Nephron (organoid): ENCODE measurements around the gene PRR35.

Experiments
- H3K27ac Mint-ChIP-seq, 3 experiments: 2 replicates each; pipeline ENCODE4 v1.8.0; 2020; ENCODE audit warnings: mixed read lengths in 3 of 3, mild to moderate bottlenecking in 2 of 3, moderate library complexity in 1 of 3
- H3K27me3 Mint-ChIP-seq: 2 replicates; pipeline ENCODE4 v1.8.0; 2021; ENCODE audit warnings: low read depth, mild to moderate bottlenecking, moderate library complexity, mixed read lengths
- H3K36me3 Mint-ChIP-seq: 2 replicates; pipeline ENCODE4 v1.8.0; 2020; ENCODE audit warnings: low read depth, mixed read lengths
- H3K4me1 Mint-ChIP-seq: 2 replicates; pipeline ENCODE4 v1.8.0; 2020; ENCODE audit warnings: mixed read lengths
- H3K4me3 Mint-ChIP-seq, 3 experiments: 2 replicates each; pipeline ENCODE4 v1.8.0; 2020; ENCODE audit warnings: mild to moderate bottlenecking in 3 of 3, mixed read lengths in 3 of 3, moderate library complexity in 2 of 3
- H3K9me3 Mint-ChIP-seq: 2 replicates; pipeline ENCODE4 v1.8.0; 2020; ENCODE audit warnings: mixed read lengths
- TF ChIP-seq, protein P1 (sequence below), 3 experiments: fragments of 200-600 bp; sonication (generic); IDR thresholded peaks; one replicate each; pipeline ENCODE4 v1.5.0; 2021; ENCODE audit warnings: antibody characterized with exemption in 3 of 3; ENCODE audit not compliant: unreplicated experiment in 3 of 3

The PRR35 gene

DNA sequence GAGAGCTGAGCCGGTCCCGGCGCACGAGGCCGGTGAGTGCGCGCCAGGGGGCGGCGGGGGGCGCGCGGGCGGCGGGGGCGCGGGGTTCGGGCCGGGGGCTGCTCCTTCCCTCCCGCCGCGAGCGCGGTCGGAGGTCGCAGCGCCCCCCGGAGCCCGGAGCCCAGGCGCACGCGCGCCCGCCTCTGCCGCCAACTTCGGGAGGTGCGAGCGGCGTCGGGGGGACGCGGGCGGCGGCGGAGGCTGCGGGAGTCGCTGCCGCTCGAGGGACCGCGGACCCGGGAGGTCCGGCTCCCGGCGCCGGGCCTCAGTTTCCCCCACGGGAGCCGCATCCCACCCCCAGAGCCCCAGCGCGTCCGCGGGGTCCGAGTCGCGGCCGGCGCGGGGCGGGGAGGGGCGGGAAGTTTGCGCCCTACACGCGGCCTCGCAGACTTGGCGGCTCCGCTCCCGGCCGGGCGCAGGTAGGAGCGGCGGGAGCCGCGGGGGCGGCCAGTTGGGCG lies at the start of gene PRR35:
TSS of gene PRR35 (plus strand) at position 191 of the 497 bp plus-strand sequence. CDS start 2,901 bp downstream, outside the sequence.
- Mint-ChIP-seq H3K9me3 (no peaks in the 10 kb centered on the region), H3K27ac (no peak within 1 kb of the TSS), H3K27me3 (peaks cover 37% of the 10 kb centered on the region), H3K36me3 (no peaks in the 10 kb centered on the region), H3K4me1 (peaks cover 8% of the 10 kb centered on the region), H3K4me3 (peak within 1 kb of the TSS in 2 of 3 experiments; percentile 28 to 74)
- TF ChIP-seq, protein P1, sequence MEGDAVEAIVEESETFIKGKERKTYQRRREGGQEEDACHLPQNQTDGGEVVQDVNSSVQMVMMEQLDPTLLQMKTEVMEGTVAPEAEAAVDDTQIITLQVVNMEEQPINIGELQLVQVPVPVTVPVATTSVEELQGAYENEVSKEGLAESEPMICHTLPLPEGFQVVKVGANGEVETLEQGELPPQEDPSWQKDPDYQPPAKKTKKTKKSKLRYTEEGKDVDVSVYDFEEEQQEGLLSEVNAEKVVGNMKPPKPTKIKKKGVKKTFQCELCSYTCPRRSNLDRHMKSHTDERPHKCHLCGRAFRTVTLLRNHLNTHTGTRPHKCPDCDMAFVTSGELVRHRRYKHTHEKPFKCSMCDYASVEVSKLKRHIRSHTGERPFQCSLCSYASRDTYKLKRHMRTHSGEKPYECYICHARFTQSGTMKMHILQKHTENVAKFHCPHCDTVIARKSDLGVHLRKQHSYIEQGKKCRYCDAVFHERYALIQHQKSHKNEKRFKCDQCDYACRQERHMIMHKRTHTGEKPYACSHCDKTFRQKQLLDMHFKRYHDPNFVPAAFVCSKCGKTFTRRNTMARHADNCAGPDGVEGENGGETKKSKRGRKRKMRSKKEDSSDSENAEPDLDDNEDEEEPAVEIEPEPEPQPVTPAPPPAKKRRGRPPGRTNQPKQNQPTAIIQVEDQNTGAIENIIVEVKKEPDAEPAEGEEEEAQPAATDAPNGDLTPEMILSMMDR (IDR thresholded peaks at IDR 0.05; ENCODE audit: unreplicated experiment in 3 of 3) = no peak

DNA sequence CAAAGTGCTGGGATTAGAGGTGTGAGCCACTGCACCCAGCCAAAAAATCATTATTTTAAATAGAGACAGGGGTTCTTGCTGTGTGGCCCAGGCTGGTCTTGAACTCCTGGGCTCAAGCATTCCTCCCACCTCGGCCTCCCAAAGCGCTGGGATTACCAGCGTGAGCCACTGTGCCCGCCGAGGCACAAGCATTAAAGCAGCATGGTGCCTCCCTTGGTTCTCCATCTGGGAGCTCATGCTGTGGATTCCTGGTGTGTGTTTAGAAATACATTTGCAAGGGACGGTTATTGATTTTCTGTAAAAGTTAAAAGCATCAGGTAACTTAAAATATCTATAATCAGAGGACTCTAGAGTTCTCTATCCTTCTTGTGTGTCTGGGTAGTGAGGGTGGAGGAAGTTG lies 47.4 kb upstream of the PRR35 start:
- peak overlapping the region in 1 of 3 experiments; percentile 16 for H3K27ac Mint-ChIP-seq
- H3K4me3 Mint-ChIP-seq = no peak overlapping the region
- H3K9me3 Mint-ChIP-seq = no peaks in the 10 kb centered on the region
- no peaks in the 10 kb centered on the region for H3K27me3 Mint-ChIP-seq
- TF ChIP-seq, protein P1 (IDR thresholded peaks at IDR 0.05; ENCODE audit: unreplicated experiment in 3 of 3) = no peak
- H3K4me1 Mint-ChIP-seq = peaks cover 8% of the 10 kb centered on the region
- peaks cover 45% of the 10 kb centered on the region for H3K36me3 Mint-ChIP-seq

DNA sequence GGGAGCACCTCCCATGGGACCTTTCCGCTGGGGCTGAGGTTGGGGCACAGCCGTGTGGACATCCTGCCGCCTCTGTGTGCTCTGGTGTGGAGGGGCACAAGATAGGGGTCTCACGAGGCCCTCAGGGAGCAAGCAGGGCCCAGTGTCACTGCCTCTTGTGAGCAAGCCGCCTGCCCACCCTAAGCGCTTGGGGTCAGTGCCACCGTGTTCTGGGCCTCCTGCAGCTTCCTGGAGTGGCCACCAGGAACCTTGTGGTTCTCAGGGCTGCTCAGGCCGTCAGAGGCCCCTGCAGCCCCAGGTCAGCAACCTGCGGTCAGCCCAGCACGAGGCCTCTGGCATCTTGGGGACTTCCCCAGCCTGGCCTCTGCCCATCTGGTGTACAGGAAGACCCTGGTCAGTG lies 46.2 kb upstream of the PRR35 start:
- TF ChIP-seq, protein P1 (IDR thresholded peaks at IDR 0.05; ENCODE audit: unreplicated experiment in 3 of 3) = no peak
- no peaks in the 10 kb centered on the region for H3K9me3 Mint-ChIP-seq
- peaks cover 37% of the 10 kb centered on the region for H3K36me3 Mint-ChIP-seq
- no peak overlapping the region for H3K4me3 Mint-ChIP-seq
- no peak overlapping the region for H3K27ac Mint-ChIP-seq
- H3K4me1 Mint-ChIP-seq = peaks cover 5% of the 10 kb centered on the region
- no peaks in the 10 kb centered on the region for H3K27me3 Mint-ChIP-seq

DNA sequence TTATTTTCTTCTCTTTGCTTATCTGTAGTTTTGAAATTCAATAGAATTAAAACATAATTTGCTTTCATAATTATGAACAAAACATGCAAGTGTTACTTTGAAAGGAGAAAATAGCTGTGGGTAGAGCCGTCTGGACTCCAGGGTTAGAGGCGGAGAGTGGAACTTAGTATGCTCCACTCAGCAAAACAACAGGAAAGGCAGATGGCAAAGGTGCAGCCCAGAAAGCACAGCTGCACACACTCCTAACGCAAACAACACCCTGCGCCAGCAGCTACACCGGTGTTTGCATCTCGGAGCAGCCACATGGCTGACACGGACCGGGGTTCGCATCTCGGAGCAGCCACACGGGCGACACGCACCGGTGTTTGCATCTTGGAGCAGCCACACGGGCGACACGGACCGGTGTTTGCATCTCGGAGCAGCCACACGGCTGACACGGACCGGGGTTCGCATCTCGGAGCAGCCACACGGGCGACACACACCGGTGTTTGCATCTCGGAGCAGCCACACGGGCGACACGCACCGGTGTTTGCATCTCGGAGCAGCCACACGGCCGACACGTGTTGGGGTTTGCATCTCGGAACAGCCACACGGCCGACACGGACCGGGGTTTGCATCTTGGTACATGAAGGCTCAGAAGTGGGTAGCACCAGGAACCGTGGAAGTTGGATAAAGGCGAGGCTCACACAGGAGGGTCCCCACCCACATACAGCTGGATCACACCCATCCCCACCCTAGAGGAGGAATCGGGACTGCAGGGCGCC lies 44.8 kb upstream of the PRR35 start:
- H3K4me3 Mint-ChIP-seq = no peak overlapping the region
- H3K27me3 Mint-ChIP-seq = no peaks in the 10 kb centered on the region
- H3K36me3 Mint-ChIP-seq = peaks cover 35% of the 10 kb centered on the region
- no peak overlapping the region for H3K27ac Mint-ChIP-seq
- no peaks in the 10 kb centered on the region for H3K9me3 Mint-ChIP-seq
- TF ChIP-seq, protein P1 (IDR thresholded peaks at IDR 0.05; ENCODE audit: unreplicated experiment in 3 of 3) = no peak
- no peaks in the 10 kb centered on the region for H3K4me1 Mint-ChIP-seq

DNA sequence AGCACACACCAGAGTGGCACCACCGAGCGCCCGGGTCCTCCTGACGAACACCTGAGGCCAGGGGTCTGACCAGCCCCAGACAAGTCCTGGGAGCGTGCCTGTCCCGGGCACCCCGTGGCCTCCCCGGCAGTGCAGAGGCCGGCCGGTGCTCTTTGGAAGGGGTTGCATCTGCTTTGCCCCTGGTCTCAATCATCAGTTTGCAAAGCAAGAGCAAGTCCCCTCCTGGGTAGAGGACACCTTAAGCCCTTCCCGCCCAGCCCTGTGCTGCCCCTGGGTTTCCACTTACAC lies 44.3 kb upstream of the PRR35 start:
- H3K4me3 Mint-ChIP-seq = no peak overlapping the region
- H3K27ac Mint-ChIP-seq = no peak overlapping the region
- TF ChIP-seq, protein P1 (IDR thresholded peaks at IDR 0.05; ENCODE audit: unreplicated experiment in 3 of 3) = no peak

DNA sequence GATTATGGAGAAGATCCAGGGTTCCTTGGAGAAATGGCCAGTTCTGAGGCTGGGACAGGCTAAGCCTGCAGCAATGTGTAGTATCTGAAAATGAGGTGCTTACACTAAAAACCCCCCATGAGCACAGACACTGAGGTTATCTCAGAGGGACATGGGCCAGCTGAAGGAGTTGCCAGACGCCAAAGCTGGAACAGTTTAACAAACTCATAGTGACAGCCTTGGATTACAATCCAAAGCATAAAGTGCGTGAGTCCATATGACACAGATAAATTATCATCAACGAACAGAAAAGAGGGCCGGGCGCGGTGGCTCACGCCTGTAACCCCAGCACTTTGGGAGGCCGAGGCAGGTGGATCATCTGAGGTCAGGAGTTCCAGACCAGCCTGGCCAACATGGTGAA lies 43.9 kb upstream of the PRR35 start:
- H3K4me3 Mint-ChIP-seq = no peak overlapping the region
- H3K9me3 Mint-ChIP-seq = no peaks in the 10 kb centered on the region
- H3K4me1 Mint-ChIP-seq = no peaks in the 10 kb centered on the region
- TF ChIP-seq, protein P1 (IDR thresholded peaks at IDR 0.05; ENCODE audit: unreplicated experiment in 3 of 3) = no peak
- H3K36me3 Mint-ChIP-seq = peaks cover 36% of the 10 kb centered on the region
- no peak overlapping the region for H3K27ac Mint-ChIP-seq
- no peaks in the 10 kb centered on the region for H3K27me3 Mint-ChIP-seq

More for the DNA sequence above, 44.3 kb upstream of the PRR35 start:
- H3K4me1 Mint-ChIP-seq = no peaks in the 10 kb centered on the region
- H3K36me3 Mint-ChIP-seq = peaks cover 36% of the 10 kb centered on the region
- no peaks in the 10 kb centered on the region for H3K27me3 Mint-ChIP-seq
- H3K9me3 Mint-ChIP-seq = no peaks in the 10 kb centered on the region
